ENCODE results near the gene SERPINA1. TPM values are rescaled to one million over a fixed set of nuclear protein-coding genes. Genes with fewer than 3 reads are reported as not detected.

The SERPINA1 gene
- total RNA-seq, 1 donor from 2014 or later = 1.6 TPM

- FAIRE-seq (no peak), DNase-seq (ENCODE audit: low spot score in 2 of 2) (no peak)
Observed at GRCh38 chr14:94385553-94386057, 2.8 kb downstream of the SERPINA1 start.

GRCh38 chr14:94384342-94384741 is 4.1 kb downstream of the SERPINA1 start:
- FAIRE-seq = no peak
- DNase-seq (ENCODE audit: low spot score in 2 of 2) = no peak

GRCh38 chr14:94383777-94384176 is 4.6 kb downstream of the SERPINA1 start:
- no peak for DNase-seq (ENCODE audit: low spot score in 2 of 2)
- no peak for FAIRE-seq

- DNase-seq (ENCODE audit: low spot score in 2 of 2) (no peak), FAIRE-seq (no peak)
Observed at GRCh38 chr14:94382716-94383596, 5.4 kb downstream of the SERPINA1 start.

GRCh38 chr14:94382099-94382715 is 6.2 kb downstream of the SERPINA1 start:
- DNase-seq (ENCODE audit: low spot score in 2 of 2) (no peak), FAIRE-seq (no peak)

GRCh38 chr14:94381149-94382030 is 7.0 kb downstream of the SERPINA1 start:
- DNase-seq (ENCODE audit: low spot score in 2 of 2) (no peak), FAIRE-seq (no peak)

GRCh38 chr14:94380225-94381148 is 7.9 kb downstream of the SERPINA1 start:
- FAIRE-seq (no peak), DNase-seq (ENCODE audit: low spot score in 2 of 2) (no peak)

- FAIRE-seq = no peak
Observed at GRCh38 chr14:94379291-94380224, 8.8 kb downstream of the SERPINA1 start.

GRCh38 chr14:94378527-94379290 is 9.7 kb downstream of the SERPINA1 start:
- no peak for FAIRE-seq
- no peak for DNase-seq (ENCODE audit: low spot score in 2 of 2)

More at GRCh38 chr14:94379291-94380224, 8.8 kb downstream of the SERPINA1 start:
- no peak for DNase-seq (ENCODE audit: low spot score in 2 of 2)

- DNase-seq (ENCODE audit: low spot score in 2 of 2) (no peak), FAIRE-seq (no peak)
Observed at GRCh38 chr14:94377866-94378470, 10.4 kb downstream of the SERPINA1 start.

GRCh38 chr14:94376976-94377865 is 11.2 kb downstream of the SERPINA1 start:
- DNase-seq (ENCODE audit: low spot score in 2 of 2) = no peak
- FAIRE-seq = no peak

GRCh38 chr14:94376108-94376975 is 12.1 kb downstream of the SERPINA1 start:
- FAIRE-seq = no peak
- no peak for DNase-seq (ENCODE audit: low spot score in 2 of 2)

- no peak for DNase-seq (ENCODE audit: low spot score in 2 of 2)
- no peak for FAIRE-seq
Observed at GRCh38 chr14:94375552-94376107, 12.8 kb downstream of the SERPINA1 start.

- no peak for FAIRE-seq
- DNase-seq (ENCODE audit: low spot score in 2 of 2) = no peak
Observed at GRCh38 chr14:94374749-94375260, 13.6 kb downstream of the SERPINA1 start.

GRCh38 chr14:94374116-94374515 is 14.3 kb downstream of the SERPINA1 start:
- FAIRE-seq = no peak
- DNase-seq (ENCODE audit: low spot score in 2 of 2) = no peak

All from frontal cortex (tissue), 4 donors.